ENCODE results near the gene METTL15. TPM values are rescaled to one million over a fixed set of nuclear protein-coding genes. Genes with fewer than 3 reads are reported as not detected.

Gene METTL15
- total RNA-seq, 1 experiment from 2014 or later, result 9.1 TPM

GRCh38 chr11:28142724-28143123, 34.5 kb downstream of the METTL15 start:
- Histone ChIP-seq H3K23me2 (ENCODE audit: insufficient read length, low read depth, low read length, poor library complexity, severe bottlenecking) (no peaks in the 10 kb centered on the region), H2AFZ (ENCODE audit: low read length) (no peak overlapping the region), H4K5ac (ENCODE audit: insufficient read length, low read depth, low read length) (no peak overlapping the region), H3K9ac (ENCODE audit: extremely low read depth, insufficient read length, low read length) (no peak overlapping the region), H4K20me1 (ENCODE audit: control insufficient read depth, insufficient read depth, insufficient read length) (no peaks in the 10 kb centered on the region), H3K79me1 (ENCODE audit: insufficient read depth, low read depth, low read length, poor library complexity, severe bottlenecking) (no peaks in the 10 kb centered on the region), H3K18ac (ENCODE audit: insufficient read length, low read depth, low read length) (no peak overlapping the region), H3K27ac (ENCODE audit: insufficient read length, low read depth, low read length) (no peak overlapping the region), H2BK5ac (ENCODE audit: insufficient read length, low read length) (no peak overlapping the region), H3T11ph (ENCODE audit: low read length) (no peak overlapping the region), H3K4ac (ENCODE audit: low read depth, low read length) (no peak overlapping the region), H3K79me2 (ENCODE audit: insufficient read depth, low read length) (no peaks in the 10 kb centered on the region), H2BK120ac (ENCODE audit: low read depth, low read length, poor library complexity, severe bottlenecking) (no peak overlapping the region), H3K9me3 (ENCODE audit: control insufficient read depth, low read depth, low read length) (peaks cover 36% of the 10 kb centered on the region), H4K91ac (ENCODE audit: insufficient read length, low read depth, low read length) (no peak overlapping the region), H3K56ac (ENCODE audit: insufficient read length, low read depth, low read length) (no peak overlapping the region), H2BK20ac (ENCODE audit: low read depth, low read length, poor library complexity, severe bottlenecking) (no peak overlapping the region), H3K27me3 (ENCODE audit: insufficient read depth, low read length) (no peaks in the 10 kb centered on the region), H2BK15ac (ENCODE audit: low read depth, low read length) (no peak overlapping the region), H3K23ac (ENCODE audit: insufficient read length, low read depth, low read length) (no peak overlapping the region), H3K14ac (ENCODE audit: insufficient read depth, low read length) (no peak overlapping the region), H3K4me1 (ENCODE audit: insufficient read depth, low read length) (no peaks in the 10 kb centered on the region), H4K8ac (replicated peaks; ENCODE audit: insufficient read length, low read depth, low read length) (no peak overlapping the region), H3K4me2 (ENCODE audit: insufficient read depth, insufficient read length, low read length) (no peak overlapping the region), H2AK5ac (ENCODE audit: insufficient read length, low read length) (no peak overlapping the region), H2BK12ac (ENCODE audit: insufficient read length, low read depth, low read length) (no peak overlapping the region)
- peak overlapping the region in 1 of 3 experiments; percentile 3; a peak in 2 of 7 replicates for H3K27ac Mint-ChIP-seq
- no peaks in the 10 kb centered on the region for H3K27me3 Mint-ChIP-seq (ENCODE audit: low read depth)
- WGBS (ENCODE audit: extremely low coverage, insufficient read length, low lambda C conversion rate), result no CpG with 5 or more reads among the region's 1 CpG
- H3K4me3 Mint-ChIP-seq, result no peak overlapping the region
- H3K36me3 Mint-ChIP-seq (ENCODE audit: insufficient read depth in 1 of 3, low read depth in 3 of 3), result peaks cover 26 to 37% (median 33%) of the 10 kb centered on the region in 3 experiments
- peaks cover 15 to 39% of the 10 kb centered on the region in 2 experiments for H3K4me1 Mint-ChIP-seq
- TF ChIP-seq CTCF (conservative IDR thresholded peaks at IDR 0.05), result no peak
- peaks cover 36 to 39% of the 10 kb centered on the region in 2 experiments for H3K9me3 Mint-ChIP-seq
- no peak for DNase-seq
